CD14-positive monocyte (primary cell): Measurements from ENCODE around the gene DNAH7. TPM values are rescaled to one million over a fixed set of nuclear protein-coding genes. Genes with fewer than 3 reads are reported as not detected.
A peak's percentile ranks its signal among the peaks of the same experiment; 100 is the strongest.

Experiments used
- DNase-seq, 3 donors: peaks; one replicate each; pipeline ENCODE4 v3.0.0-alpha.2; 2011 to 2022
- H2AFZ ChIP-seq: 2 replicates; pipeline ENCODE4 v1.6.0; 2012; ENCODE audit warnings: mild to moderate bottlenecking, low read depth, low read length, inconsistent platforms; ENCODE audit not compliant: insufficient read depth, poor library complexity, severe bottlenecking
- H3K27ac ChIP-seq, 2 donors: 1 replicate in 1 of 2; 2 replicates in 1 of 2; pipeline ENCODE4 v1.5.1; 2012 to 2013; ENCODE audit warnings: low read length in 2 of 2, control low read depth in 1 of 2, inconsistent platforms in 1 of 2, low read depth in 1 of 2, mild to moderate bottlenecking in 1 of 2
- H3K27me3 ChIP-seq, 2 donors: one replicate each; pipeline versions ENCODE4 v1.6.0 to v1.6.1; 2011 to 2013; ENCODE audit warnings: low read length in 2 of 2; ENCODE audit not compliant: control insufficient read depth in 2 of 2, insufficient read depth in 2 of 2
- H3K36me3 ChIP-seq, 2 donors: replicated peaks in 1 of 2; 1 replicate in 1 of 2; 2 replicates in 1 of 2; pipeline versions ENCODE4 v1.5.1 to v1.6.1; 2012 to 2013; ENCODE audit warnings: low read length in 2 of 2, control low read depth in 1 of 2, inconsistent platforms in 1 of 2, mild to moderate bottlenecking in 1 of 2; ENCODE audit not compliant: insufficient read depth in 2 of 2, control insufficient read depth in 1 of 2
- H3K4me1 ChIP-seq, 2 donors: 1 replicate in 1 of 2; 2 replicates in 1 of 2; pipeline versions ENCODE4 v1.5.1 to v1.6.1; 2012 to 2013; ENCODE audit warnings: low read length in 2 of 2, control low read depth in 1 of 2, inconsistent platforms in 1 of 2, mild to moderate bottlenecking in 1 of 2, moderate library complexity in 1 of 2; ENCODE audit not compliant: insufficient read depth in 2 of 2, control insufficient read depth in 1 of 2
- H3K4me2 ChIP-seq: replicated peaks from 2 replicates; pipeline ENCODE3; 2012; ENCODE audit warnings: low read length, moderate library complexity, mild to moderate bottlenecking; ENCODE audit not compliant: poor library complexity, severe bottlenecking; ENCODE audit errors: extremely low read depth
- H3K4me3 ChIP-seq, 3 experiments: fragments of 200-600 bp in 1 of 3; sonication (generic) in 1 of 3; replicated peaks in 1 of 3; 1 replicate in 2 of 3; 2 replicates in 1 of 3; pipeline ENCODE4 v1.5.1; 2011 to 2013; ENCODE audit warnings: low read length in 3 of 3, mild to moderate bottlenecking in 3 of 3, control low read depth in 2 of 3, low read depth in 2 of 3, inconsistent platforms in 1 of 3, moderate library complexity in 1 of 3
- H3K79me2 ChIP-seq: 2 replicates; pipeline ENCODE4 v1.6.0; 2012; ENCODE audit warnings: mild to moderate bottlenecking, control low read depth, inconsistent platforms, low read length, moderate library complexity; ENCODE audit not compliant: insufficient read depth
- H3K9ac ChIP-seq: 2 replicates; pipeline ENCODE4 v1.6.0; 2017; ENCODE audit warnings: low read length, mild to moderate bottlenecking; ENCODE audit not compliant: insufficient read depth, poor library complexity, severe bottlenecking
- H3K9me3 ChIP-seq, 2 donors: replicated peaks in 1 of 2; 1 replicate in 1 of 2; 2 replicates in 1 of 2; pipeline versions ENCODE4 v1.5.1 to v1.6.1; 2012 to 2013; ENCODE audit warnings: low read length in 2 of 2, control low read depth in 1 of 2; ENCODE audit not compliant: control insufficient read depth in 1 of 2, insufficient read depth in 1 of 2
- H4K20me1 ChIP-seq: 2 replicates; pipeline ENCODE4 v1.6.0; 2012; ENCODE audit warnings: mild to moderate bottlenecking, low read length, control low read depth, moderate library complexity; ENCODE audit not compliant: insufficient read depth
- H3K27ac Mint-ChIP-seq, 7 donors: one replicate each; pipeline ENCODE4 v1.8.0; 2020; ENCODE audit warnings: mild to moderate bottlenecking in 7 of 7, mixed read lengths in 7 of 7, moderate library complexity in 6 of 7, inconsistent platforms in 2 of 7
- H3K27me3 Mint-ChIP-seq, 3 donors: one replicate each; pipeline ENCODE4 v1.8.0; 2021 to 2022; ENCODE audit warnings: low read depth in 3 of 3, mild to moderate bottlenecking in 3 of 3, mixed read lengths in 3 of 3, moderate library complexity in 3 of 3, inconsistent platforms in 1 of 3
- H3K36me3 Mint-ChIP-seq, 2 donors: one replicate each; pipeline ENCODE4 v1.8.0; 2020; ENCODE audit warnings: mixed read lengths in 2 of 2, inconsistent platforms in 1 of 2, mild to moderate bottlenecking in 1 of 2
- H3K4me1 Mint-ChIP-seq: one replicate; pipeline ENCODE4 v1.8.0; 2020; ENCODE audit warnings: mild to moderate bottlenecking, mixed read lengths
- H3K4me3 Mint-ChIP-seq, 2 donors: one replicate each; pipeline ENCODE4 v1.8.0; 2020; ENCODE audit warnings: mild to moderate bottlenecking in 2 of 2, mixed read lengths in 2 of 2, moderate library complexity in 1 of 2
- H3K9me3 Mint-ChIP-seq, 7 donors: one replicate each; pipeline ENCODE4 v1.8.0; 2020 to 2022; ENCODE audit warnings: mixed read lengths in 7 of 7, mild to moderate bottlenecking in 6 of 7, moderate library complexity in 6 of 7, inconsistent platforms in 2 of 7
- WGBS: methylation state at CpG from one replicate; pipeline ENCODE4 v1.1.5; 2013; ENCODE audit warnings: missing lambda C conversion rate; ENCODE audit not compliant: insufficient coverage; 5-methylcytosine and 5-hydroxymethylcytosine counted together
- intact Hi-C, 2 donors: fragments of 100-400 bp; cut with micrococcal nuclease; formaldehyde crosslinking; loops; one replicate each; pipeline versions ENCODE4 v1.15.0 to v1.15.1; 2023
- polyA plus RNA-seq, 3 donors: library from polyadenylated mRNA; depleted of rRNA in 1 of 3; unstranded in 2 of 3; stranded (reverse) in 1 of 3; fragments of 300-500 nt in 2 of 3; fragments of >200 nt in 1 of 3; fragmentation: Illumina TruSeq in 2 of 3; gene quantifications; 1 replicate in 2 of 3; 2 replicates in 1 of 3; pipeline ENCODE4 v1.2.3, GENCODE V29; 2012 to 2021
- TF ChIP-seq, protein P1 (sequence below): fragments of 200-600 bp; IDR thresholded peaks from one replicate; pipeline ENCODE4 v1.8.0; 2022; ENCODE audit warnings: antibody characterized with exemption, mild to moderate bottlenecking

Gene DNAH7
- polyA plus RNA-seq, 3 donors: 0.07 TPM; not detected in 2

DNA sequence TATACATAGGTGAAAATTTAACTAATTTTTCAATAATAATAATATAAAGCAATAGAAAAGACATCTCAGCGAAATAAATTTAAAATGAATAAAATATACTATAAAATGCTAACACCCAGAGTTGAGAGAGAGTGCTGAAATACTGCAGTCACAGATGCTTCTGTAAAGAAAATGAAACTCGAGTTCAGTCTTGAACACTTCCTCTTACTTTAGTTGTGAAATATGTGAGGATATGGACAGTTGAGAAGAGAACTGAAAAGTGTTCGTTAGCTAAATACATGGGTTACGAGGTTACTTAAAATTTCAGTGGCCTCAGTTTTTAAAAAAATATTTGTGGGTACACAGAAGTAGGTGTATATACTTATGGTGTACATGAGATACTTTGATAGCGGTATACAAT is 106.8 kb downstream of the DNAH7 start:
- H3K27me3 Mint-ChIP-seq: peaks cover 0 to 2% (median 0%) of the 10 kb centered on the region in 3 donors
- H3K79me2 ChIP-seq: no peaks in the 10 kb centered on the region
- H3K9me3 ChIP-seq: no peaks in the 10 kb centered on the region
- DNase-seq: peak; percentile 26 to 50 (median 26)
- peak overlapping the region in 5 of 7 donors; percentile 33 to 83 (median 68) for H3K27ac Mint-ChIP-seq
- peaks cover 13% of the 10 kb centered on the region for H3K4me1 Mint-ChIP-seq
- TF ChIP-seq, protein P1, sequence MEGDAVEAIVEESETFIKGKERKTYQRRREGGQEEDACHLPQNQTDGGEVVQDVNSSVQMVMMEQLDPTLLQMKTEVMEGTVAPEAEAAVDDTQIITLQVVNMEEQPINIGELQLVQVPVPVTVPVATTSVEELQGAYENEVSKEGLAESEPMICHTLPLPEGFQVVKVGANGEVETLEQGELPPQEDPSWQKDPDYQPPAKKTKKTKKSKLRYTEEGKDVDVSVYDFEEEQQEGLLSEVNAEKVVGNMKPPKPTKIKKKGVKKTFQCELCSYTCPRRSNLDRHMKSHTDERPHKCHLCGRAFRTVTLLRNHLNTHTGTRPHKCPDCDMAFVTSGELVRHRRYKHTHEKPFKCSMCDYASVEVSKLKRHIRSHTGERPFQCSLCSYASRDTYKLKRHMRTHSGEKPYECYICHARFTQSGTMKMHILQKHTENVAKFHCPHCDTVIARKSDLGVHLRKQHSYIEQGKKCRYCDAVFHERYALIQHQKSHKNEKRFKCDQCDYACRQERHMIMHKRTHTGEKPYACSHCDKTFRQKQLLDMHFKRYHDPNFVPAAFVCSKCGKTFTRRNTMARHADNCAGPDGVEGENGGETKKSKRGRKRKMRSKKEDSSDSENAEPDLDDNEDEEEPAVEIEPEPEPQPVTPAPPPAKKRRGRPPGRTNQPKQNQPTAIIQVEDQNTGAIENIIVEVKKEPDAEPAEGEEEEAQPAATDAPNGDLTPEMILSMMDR: no peak
- peak overlapping the region in 1 of 2 donors; percentile 65 for H3K27ac ChIP-seq
- no peak overlapping the region for H3K4me2 ChIP-seq
- no peaks in the 10 kb centered on the region for H3K36me3 Mint-ChIP-seq
- no peaks in the 10 kb centered on the region for H3K36me3 ChIP-seq
- no peak overlapping the region for H3K9ac ChIP-seq
- no CpG with 5 or more reads among the region's 5 CpGs for WGBS
- no peak overlapping the region for H3K4me3 Mint-ChIP-seq
- peak overlapping the region; percentile 45 for H2AFZ ChIP-seq
- intact Hi-C loops: no loop called here
- no peaks in the 10 kb centered on the region for H3K27me3 ChIP-seq
- peaks cover 0 to 19% (median 7%) of the 10 kb centered on the region in 7 donors for H3K9me3 Mint-ChIP-seq
- H3K4me3 ChIP-seq: no peak overlapping the region
- peaks cover 5 to 14% of the 10 kb centered on the region in 2 donors for H3K4me1 ChIP-seq
- no peaks in the 10 kb centered on the region for H4K20me1 ChIP-seq

DNA sequence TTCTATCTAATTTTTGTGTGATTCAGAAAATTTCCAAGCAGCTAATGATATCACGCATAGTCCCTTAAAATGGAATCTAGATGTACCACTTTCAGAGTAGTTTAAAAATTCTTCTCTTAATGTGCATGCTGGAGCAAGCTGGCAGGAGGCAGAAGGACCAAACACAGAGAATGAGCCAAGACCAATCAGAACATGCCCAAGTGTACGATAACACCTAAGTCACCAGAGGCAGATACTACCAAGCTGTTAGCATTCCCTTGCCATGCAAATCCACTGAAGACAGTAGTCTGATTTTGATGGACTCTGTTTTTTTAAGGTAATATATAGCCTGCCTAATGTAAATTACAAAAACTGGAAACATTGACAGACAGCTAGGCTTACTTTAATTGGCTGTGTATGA is 109.3 kb downstream of the DNAH7 start:
- Histone ChIP-seq H3K9ac (no peak overlapping the region), H2AFZ (no peak overlapping the region), H3K4me1 (peaks cover 5 to 14% of the 10 kb centered on the region in 2 donors), H4K20me1 (no peaks in the 10 kb centered on the region), H3K27me3 (no peaks in the 10 kb centered on the region), H3K9me3 (no peaks in the 10 kb centered on the region), H3K79me2 (no peaks in the 10 kb centered on the region), H3K4me2 (no peak overlapping the region), H3K4me3 (no peak overlapping the region), H3K27ac (no peak overlapping the region), H3K36me3 (no peaks in the 10 kb centered on the region)
- Mint-ChIP-seq H3K4me3 (no peak overlapping the region), H3K27ac (no peak overlapping the region), H3K9me3 (peaks cover 0 to 15% (median 4%) of the 10 kb centered on the region in 7 donors), H3K4me1 (peaks cover 13% of the 10 kb centered on the region), H3K27me3 (peaks cover 0 to 2% (median 0%) of the 10 kb centered on the region in 3 donors), H3K36me3 (no peaks in the 10 kb centered on the region)
- TF ChIP-seq, protein P1: no peak
- no CpG with 5 or more reads among the region's 2 CpGs for WGBS
- intact Hi-C loops: no loop called here
- DNase-seq: no peak
